ENCODE measurements around the gene CDK8.

DNA sequence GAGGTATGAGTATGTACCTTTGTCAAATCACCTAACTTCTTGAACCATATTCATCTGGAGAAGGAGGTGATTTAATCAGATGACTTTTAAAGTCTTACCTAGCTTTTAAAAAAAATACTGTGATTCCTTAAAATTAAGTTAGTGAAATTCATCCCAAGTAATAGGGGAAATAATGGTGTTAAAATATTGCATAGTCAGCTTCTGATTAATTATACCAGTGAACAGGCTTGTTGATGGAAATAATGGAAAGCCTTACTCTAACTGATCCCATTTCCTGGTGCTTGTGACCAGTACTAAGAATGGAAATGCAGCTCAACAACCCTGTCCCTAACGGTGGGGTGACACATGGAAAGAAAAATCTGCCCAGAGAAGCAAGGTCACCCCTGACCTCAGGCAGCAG lies 130.7 kb downstream of the CDK8 start:
- TF ChIP-seq, protein P1, sequence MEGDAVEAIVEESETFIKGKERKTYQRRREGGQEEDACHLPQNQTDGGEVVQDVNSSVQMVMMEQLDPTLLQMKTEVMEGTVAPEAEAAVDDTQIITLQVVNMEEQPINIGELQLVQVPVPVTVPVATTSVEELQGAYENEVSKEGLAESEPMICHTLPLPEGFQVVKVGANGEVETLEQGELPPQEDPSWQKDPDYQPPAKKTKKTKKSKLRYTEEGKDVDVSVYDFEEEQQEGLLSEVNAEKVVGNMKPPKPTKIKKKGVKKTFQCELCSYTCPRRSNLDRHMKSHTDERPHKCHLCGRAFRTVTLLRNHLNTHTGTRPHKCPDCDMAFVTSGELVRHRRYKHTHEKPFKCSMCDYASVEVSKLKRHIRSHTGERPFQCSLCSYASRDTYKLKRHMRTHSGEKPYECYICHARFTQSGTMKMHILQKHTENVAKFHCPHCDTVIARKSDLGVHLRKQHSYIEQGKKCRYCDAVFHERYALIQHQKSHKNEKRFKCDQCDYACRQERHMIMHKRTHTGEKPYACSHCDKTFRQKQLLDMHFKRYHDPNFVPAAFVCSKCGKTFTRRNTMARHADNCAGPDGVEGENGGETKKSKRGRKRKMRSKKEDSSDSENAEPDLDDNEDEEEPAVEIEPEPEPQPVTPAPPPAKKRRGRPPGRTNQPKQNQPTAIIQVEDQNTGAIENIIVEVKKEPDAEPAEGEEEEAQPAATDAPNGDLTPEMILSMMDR (conservative IDR thresholded peaks at IDR 0.05; ENCODE audit: low read length) = no peak
- TF ChIP-seq EZH2phosphoT487 (IDR thresholded peaks at IDR 0.05; ENCODE audit: borderline replicate concordance, low read depth, low read length) = no peak
